Choroid plexus epithelial cell (primary cell): ENCODE results near the gene SMURF2.

ENCODE experiments used
- DNase-seq: peaks from one replicate; pipeline ENCODE4 v3.0.0-alpha.2; 2010; ENCODE audit warnings: low read depth
- H3K4me3 ChIP-seq: 2 replicates; pipeline ENCODE4 v1.5.1; 2011; ENCODE audit warnings: low read depth, mild to moderate bottlenecking, control low read depth, low read length, moderate library complexity
- CTCF ChIP-seq: conservative IDR thresholded peaks from 2 replicates; pipeline ENCODE4 v1.5.1; 2011; ENCODE audit warnings: low read depth, mild to moderate bottlenecking, control low read depth, inconsistent platforms, low read length, moderate library complexity

The SMURF2 gene

GRCh38 chr17:64662774-64663367 is 764 bp upstream of the SMURF2 start:
- DNase-seq: no peak
- H3K4me3 ChIP-seq: peak overlapping the region; percentile 74
- TF ChIP-seq CTCF: no peak

- peak overlapping the region; percentile 74 for H3K4me3 ChIP-seq
- no peak for DNase-seq
- TF ChIP-seq CTCF: no peak
Observed at GRCh38 chr17:64661726-64661975, 456 bp downstream of the SMURF2 start.

GRCh38 chr17:64660978-64661725 is 955 bp downstream of the SMURF2 start:
- H3K4me3 ChIP-seq: peak overlapping the region; percentile 74
- peak; percentile 24 for DNase-seq

- peak; percentile 26 for DNase-seq
Observed at GRCh38 chr17:64660195-64660977, 1.7 kb downstream of the SMURF2 start.

GRCh38 chr17:64658931-64659330 is 3.2 kb downstream of the SMURF2 start:
- no peak for TF ChIP-seq CTCF
- peak; percentile 77 for DNase-seq

More at GRCh38 chr17:64660195-64660977, 1.7 kb downstream of the SMURF2 start:
- H3K4me3 ChIP-seq: peak overlapping the region; percentile 74

GRCh38 chr17:64657610-64658125 is 4.4 kb downstream of the SMURF2 start:
- DNase-seq: no peak
- H3K4me3 ChIP-seq: no peak overlapping the region
- no peak for TF ChIP-seq CTCF

More at GRCh38 chr17:64658931-64659330, 3.2 kb downstream of the SMURF2 start:
- no peak overlapping the region for H3K4me3 ChIP-seq

- TF ChIP-seq CTCF: no peak
- no peak overlapping the region for H3K4me3 ChIP-seq
- no peak for DNase-seq
Observed at GRCh38 chr17:64655704-64656103, 6.4 kb downstream of the SMURF2 start.

GRCh38 chr17:64653985-64654355 is 8.1 kb downstream of the SMURF2 start:
- TF ChIP-seq CTCF: no peak
- no peak overlapping the region for H3K4me3 ChIP-seq
- DNase-seq: no peak
